ENCODE results near the gene FMO2. TPM values are rescaled to one million over a fixed set of nuclear protein-coding genes. Genes with fewer than 3 reads are reported as not detected.

The FMO2 gene
- total and polyA plus RNA-seq, 2 experiments from 2014 or later: not detected

- Histone ChIP-seq H3K27ac (no peak overlapping the region), H3K9me3 (ENCODE audit: low read depth) (no peaks in the 10 kb centered on the region), H3K36me3 (no peaks in the 10 kb centered on the region), H3K27me3 (no peaks in the 10 kb centered on the region), H3K4me1 (ENCODE audit: low read depth) (no peaks in the 10 kb centered on the region), H3K4me3 (no peak overlapping the region)
- DNase-seq (ENCODE audit: low read depth in 1 of 2, low spot score in 1 of 2): no peak
- no peak for TF ChIP-seq CTCF (IDR thresholded peaks at IDR 0.05; ENCODE audit: low read depth, low read length)
Measured at GRCh38 chr1:171258943-171259342, 73.8 kb downstream of the FMO2 start.

Other genes starting within 250 kb of the FMO2 start
- not detected in 2 replicates for gene MROH9, start 249.8 kb upstream of the FMO2 start, total RNA-seq
- not detected in 2 replicates for gene MROH9, start 249.8 kb upstream of the FMO2 start, polyA plus RNA-seq
- gene FMO3, start 94.4 kb upstream of the FMO2 start, total RNA-seq: not detected in 2 replicates
- gene FMO3, start 94.4 kb upstream of the FMO2 start, polyA plus RNA-seq: not detected in 2 replicates
- not detected in 2 replicates for gene FMO1, start 63.2 kb downstream of the FMO2 start, total RNA-seq
- gene FMO1, start 63.2 kb downstream of the FMO2 start, polyA plus RNA-seq: 0.06 TPM in 1 of 2 replicates, not detected in the other
- gene FMO4, start 128.9 kb downstream of the FMO2 start, total RNA-seq: 3.5 and 4.1 TPM in 2 replicates
- 2.6 and 3.8 TPM in 2 replicates for gene FMO4, start 128.9 kb downstream of the FMO2 start, polyA plus RNA-seq